Activated naive CD8-positive, alpha-beta T cell treated with anti-CD3 and anti-CD28 coated beads, Interleukin-2, amount 10 ng/mL, durations not matched to agents 7 days and 5 days (primary cell): Measurements from ENCODE around the gene SCAMP2. TPM values are rescaled to one million over a fixed set of nuclear protein-coding genes. Genes with fewer than 3 reads are reported as not detected.
A peak's percentile ranks its signal among the peaks of the same experiment; 100 is the strongest.

Experiments used
- ATAC-seq: fragments of 150-1000 bp; cut with Tn5 transposase; one replicate; pipeline ENCODE4 v1.10.0; 2021; ENCODE audit warnings: low read depth, moderate library complexity
- POLR2A ChIA-PET: fragments of 350-600 bp; sonication (Branson Sonifier 250); formaldehyde crosslinking; loops from one replicate; lab custom pipeline; 2021; ENCODE audit warnings: antibody characterized with exemption; lab: Charles Lee
- DNase-seq: peaks from one replicate; pipeline ENCODE4 v3.0.0; 2021
- H3K27ac Mint-ChIP-seq: one replicate; pipeline ENCODE4 v1.8.0; 2022; ENCODE audit warnings: mild to moderate bottlenecking, mixed read lengths
- H3K27me3 Mint-ChIP-seq: one replicate; pipeline ENCODE4 v1.8.0; 2022; ENCODE audit warnings: mild to moderate bottlenecking, moderate library complexity, mixed read lengths
- H3K36me3 Mint-ChIP-seq: one replicate; pipeline ENCODE4 v1.8.0; 2021; ENCODE audit warnings: mild to moderate bottlenecking, mixed read lengths
- H3K4me1 Mint-ChIP-seq: one replicate; pipeline ENCODE4 v1.8.0; 2021; ENCODE audit warnings: mixed read lengths
- H3K4me3 Mint-ChIP-seq: one replicate; pipeline ENCODE4 v1.8.0; 2022; ENCODE audit warnings: mild to moderate bottlenecking, moderate library complexity, mixed read lengths
- H3K9me3 Mint-ChIP-seq: one replicate; pipeline ENCODE4 v1.8.0; 2021; ENCODE audit warnings: mixed read lengths
- total RNA-seq, 2 experiments: library from RNA; stranded (reverse); gene quantifications; one replicate each; pipeline ENCODE4 v1.2.3, GENCODE V29; 2021

SCAMP2 gene
- total RNA-seq, 2 experiments from 2014 or later: 100 to 103 TPM

- Mint-ChIP-seq H3K36me3 (peaks cover 22% of the 10 kb centered on the region), H3K9me3 (no peaks in the 10 kb centered on the region)
- POLR2A ChIA-PET: no interaction called here
These were observed 18.6 kb downstream of the SCAMP2 start for GRCh38 chr15:74854453-74855022.

GRCh38 chr15:74851960-74852359, 21.2 kb downstream of the SCAMP2 start:
- ATAC-seq: no peak
- Mint-ChIP-seq H3K4me1 (peaks cover 8% of the 10 kb centered on the region), H3K36me3 (peaks cover 33% of the 10 kb centered on the region), H3K27me3 (no peaks in the 10 kb centered on the region), H3K4me3 (no peak overlapping the region), H3K9me3 (no peaks in the 10 kb centered on the region), H3K27ac (peak overlapping the region; percentile 38)
- no peak for DNase-seq
- POLR2A ChIA-PET: interaction anchor here (0.6 kb wide), 1 partner anchor 25 kb away, joined by 4 read pairs; no protein-coding TSS in a partner anchor

More at GRCh38 chr15:74854453-74855022, 18.6 kb downstream of the SCAMP2 start:
- Mint-ChIP-seq H3K27me3 (no peaks in the 10 kb centered on the region), H3K4me1 (peaks cover 30% of the 10 kb centered on the region), H3K27ac (no peak overlapping the region), H3K4me3 (no peak overlapping the region)
- DNase-seq: no peak
- no peak for ATAC-seq

GRCh38 chr15:74850393-74850792, 22.8 kb downstream of the SCAMP2 start:
- no peaks in the 10 kb centered on the region for H3K9me3 Mint-ChIP-seq
- H3K36me3 Mint-ChIP-seq: peaks cover 37% of the 10 kb centered on the region
- H3K27me3 Mint-ChIP-seq: no peaks in the 10 kb centered on the region
- no peak for DNase-seq
- peaks cover 9% of the 10 kb centered on the region for H3K4me1 Mint-ChIP-seq
- no peak overlapping the region for H3K27ac Mint-ChIP-seq
- ATAC-seq: no peak
- POLR2A ChIA-PET: no interaction called here
- H3K4me3 Mint-ChIP-seq: no peak overlapping the region

- Mint-ChIP-seq H3K4me3 (no peak overlapping the region), H3K4me1 (peaks cover 27% of the 10 kb centered on the region), H3K9me3 (no peaks in the 10 kb centered on the region), H3K27me3 (no peaks in the 10 kb centered on the region), H3K27ac (peak overlapping the region; percentile 64), H3K36me3 (peaks cover 35% of the 10 kb centered on the region)
- no peak for ATAC-seq
- POLR2A ChIA-PET: interaction anchor here (1.1 kb wide), 1 partner anchor 50 kb away, joined by 3 read pairs; no protein-coding TSS in a partner anchor
- no peak for DNase-seq
These were observed 25.7 kb downstream of the SCAMP2 start for GRCh38 chr15:74847432-74847831.

GRCh38 chr15:74845581-74845980, 27.6 kb downstream of the SCAMP2 start:
- Mint-ChIP-seq H3K4me1 (peaks cover 44% of the 10 kb centered on the region), H3K9me3 (no peaks in the 10 kb centered on the region), H3K36me3 (peaks cover 26% of the 10 kb centered on the region), H3K4me3 (peak overlapping the region; percentile 84), H3K27me3 (no peaks in the 10 kb centered on the region), H3K27ac (peak overlapping the region; percentile 99)
- DNase-seq (peak; percentile 55), ATAC-seq (peak; percentile 47)
- POLR2A ChIA-PET: interaction anchor here (0.6 to 1.6 kb wide), 6 partner anchors 13 to 178 kb away, joined by 3 to 8 read pairs (median 4); partner anchors contain the start of gene PPCDC

GRCh38 chr15:74845208-74845568, 28.0 kb downstream of the SCAMP2 start:
- ATAC-seq: peak; percentile 66
- H3K36me3 Mint-ChIP-seq: peaks cover 25% of the 10 kb centered on the region
- H3K4me3 Mint-ChIP-seq: peak overlapping the region; percentile 84
- H3K27ac Mint-ChIP-seq: peak overlapping the region; percentile 99
- peak; percentile 70 for DNase-seq
- H3K4me1 Mint-ChIP-seq: peaks cover 44% of the 10 kb centered on the region
- no peaks in the 10 kb centered on the region for H3K27me3 Mint-ChIP-seq
- POLR2A ChIA-PET: interaction anchor here (0.6 to 1.6 kb wide), 14 partner anchors 13 to 178 kb away, joined by 3 to 8 read pairs (median 4); partner anchors contain the start of genes MPI and PPCDC
- no peaks in the 10 kb centered on the region for H3K9me3 Mint-ChIP-seq

- Mint-ChIP-seq H3K36me3 (peaks cover 21% of the 10 kb centered on the region), H3K4me3 (peak overlapping the region; percentile 84), H3K9me3 (no peaks in the 10 kb centered on the region), H3K27me3 (no peaks in the 10 kb centered on the region), H3K27ac (peak overlapping the region; percentile 99), H3K4me1 (peaks cover 44% of the 10 kb centered on the region)
- POLR2A ChIA-PET: interaction anchor here (0.6 to 1.6 kb wide), 14 partner anchors 15 to 179 kb away, joined by 3 to 8 read pairs (median 4); partner anchors contain the start of genes MPI and PPCDC
- DNase-seq (no peak), ATAC-seq (no peak)
These were observed 28.6 kb downstream of the SCAMP2 start for GRCh38 chr15:74844319-74845207.

- Mint-ChIP-seq H3K36me3 (peaks cover 19% of the 10 kb centered on the region), H3K9me3 (no peaks in the 10 kb centered on the region), H3K27ac (peak overlapping the region; percentile 99), H3K27me3 (no peaks in the 10 kb centered on the region), H3K4me1 (peaks cover 44% of the 10 kb centered on the region), H3K4me3 (peak overlapping the region; percentile 84)
- DNase-seq (no peak), ATAC-seq (no peak)
- POLR2A ChIA-PET: interaction anchor here (0.6 to 1.6 kb wide), 7 partner anchors 26 to 60 kb away, joined by 4 to 8 read pairs (median 4); partner anchors contain the start of gene MPI
These were observed 29.3 kb downstream of the SCAMP2 start for GRCh38 chr15:74843891-74844299.

- Mint-ChIP-seq H3K27me3 (no peaks in the 10 kb centered on the region), H3K27ac (peak overlapping the region; percentile 99), H3K36me3 (peaks cover 14% of the 10 kb centered on the region), H3K4me1 (peaks cover 44% of the 10 kb centered on the region), H3K4me3 (peak overlapping the region; percentile 84), H3K9me3 (no peaks in the 10 kb centered on the region)
- POLR2A ChIA-PET: interaction anchor here (1.0 to 1.3 kb wide), 2 partner anchors 26 to 66 kb away, joined by 4 to 5 read pairs; no protein-coding TSS in a partner anchor
- DNase-seq: no peak
- ATAC-seq: no peak
These were observed 29.7 kb downstream of the SCAMP2 start for GRCh38 chr15:74843445-74843828.

- Mint-ChIP-seq H3K36me3 (peaks cover 13% of the 10 kb centered on the region), H3K4me1 (peaks cover 44% of the 10 kb centered on the region), H3K27ac (peak within 1 kb of the TSS; percentile 99), H3K9me3 (no peaks in the 10 kb centered on the region), H3K27me3 (no peaks in the 10 kb centered on the region), H3K4me3 (peak within 1 kb of the TSS; percentile 92)
- ATAC-seq (peak; percentile 83), DNase-seq (peak; percentile 98)
- POLR2A ChIA-PET: interaction anchor here (0.8 to 1.4 kb wide), 5 partner anchors 27 to 65 kb away, joined by 4 to 6 read pairs (median 4); partner anchors contain the start of gene CSK
These were observed 30.4 kb downstream of the SCAMP2 start, which contains the start of gene ULK3 for GRCh38 chr15:74842581-74843444. Gene ULK3, minus strand, starts transcription at chr15:74843156. Its CDS starts 51 bp downstream, at chr15:74843105.

GRCh38 chr15:74841891-74842373, 31.2 kb downstream of the SCAMP2 start:
- Mint-ChIP-seq H3K4me1 (peaks cover 44% of the 10 kb centered on the region), H3K36me3 (peaks cover 8% of the 10 kb centered on the region), H3K27ac (peak overlapping the region; percentile 55), H3K9me3 (no peaks in the 10 kb centered on the region), H3K27me3 (no peaks in the 10 kb centered on the region), H3K4me3 (peak overlapping the region; percentile 92)
- DNase-seq (no peak), ATAC-seq (no peak)
- POLR2A ChIA-PET: interaction anchor here (0.8 to 1.4 kb wide), 4 partner anchors 28 to 65 kb away, joined by 4 to 6 read pairs (median 4); partner anchors contain the start of gene CSK
